Sigmoid colon (tissue), 7 donors: ENCODE results near the gene CTXND1. TPM values are rescaled to one million over a fixed set of nuclear protein-coding genes. Genes with fewer than 3 reads are reported as not detected.

ENCODE experiments used
- DNase-seq: peaks from one replicate; pipeline ENCODE4 v3.0.0-alpha.2; 2019
- H3K27ac ChIP-seq, 4 donors: fragments of 200-600 bp; sonication (generic); one replicate each; pipeline ENCODE4 v1.5.1; 2016 to 2019; ENCODE audit warnings: mild to moderate bottlenecking in 1 of 4
- H3K27me3 ChIP-seq, 3 donors: fragments of 200-600 bp; sonication (generic); one replicate each; pipeline ENCODE4 v1.5.1; 2019; ENCODE audit warnings: mild to moderate bottlenecking in 1 of 3
- H3K36me3 ChIP-seq, 4 donors: fragments of 200-600 bp; sonication (generic); one replicate each; pipeline ENCODE4 v1.5.1; 2016 to 2019
- H3K4me1 ChIP-seq, 4 donors: fragments of 200-600 bp; sonication (generic); one replicate each; pipeline ENCODE4 v1.5.1; 2017 to 2019
- H3K4me3 ChIP-seq, 4 donors: fragments of 200-600 bp; sonication (generic); one replicate each; pipeline ENCODE4 v1.5.1; 2017 to 2019; ENCODE audit warnings: mild to moderate bottlenecking in 2 of 4, moderate library complexity in 1 of 4
- H3K9me3 ChIP-seq, 4 donors: fragments of 200-600 bp in 3 of 4; sonication (generic) in 3 of 4; one replicate each; pipeline versions ENCODE4 v1.5.1 to v1.6.1; 2013 to 2019
- CTCF ChIP-seq, 4 experiments: fragments of 450-650 bp in 3 of 4; fragments of 200-600 bp in 1 of 4; IDR thresholded peaks; one replicate each; pipeline ENCODE4 v1.5.1; 2016 to 2019; ENCODE audit warnings: antibody characterized with exemption in 4 of 4, mild to moderate bottlenecking in 3 of 4, moderate library complexity in 2 of 4
- EP300 ChIP-seq, 4 donors: sonication (generic); formaldehyde crosslinking; IDR thresholded peaks; one replicate each; pipeline ENCODE4 v1.6.1; 2017; ENCODE audit warnings: antibody characterized with exemption in 4 of 4
- POLR2A ChIP-seq, 2 donors: fragments of 450-650 bp; IDR thresholded peaks; one replicate each; pipeline ENCODE4 v1.6.1; 2016; ENCODE audit warnings: antibody characterized with exemption in 2 of 2, mild to moderate bottlenecking in 2 of 2, moderate library complexity in 2 of 2
- POLR2AphosphoS5 ChIP-seq, 4 donors: sonication (generic); formaldehyde crosslinking; IDR thresholded peaks; one replicate each; pipeline ENCODE4 v1.6.1; 2017; ENCODE audit warnings: antibody characterized with exemption in 4 of 4
- WGBS, 2 donors: extraction: QIAGEN DNeasy Blood & Tissue Kit; methylation state at CpG; one replicate each; pipeline ENCODE4 v1.1.7; 2013; 5-methylcytosine and 5-hydroxymethylcytosine counted together
- intact Hi-C: fragments of 100-400 bp; cut with DNase I; formaldehyde crosslinking; loops from one replicate; pipeline ENCODE4 v1.15.1; 2023
- polyA plus RNA-seq, 3 donors: library from polyadenylated mRNA; stranded (reverse); fragments of 200-250 nt; gene quantifications; one replicate each; pipeline ENCODE4 v1.2.3, GENCODE V29; 2013
- total RNA-seq, 4 donors: library from RNA; depleted of rRNA; stranded (reverse); fragments of >200 nt; gene quantifications; one replicate each; pipeline ENCODE4 v1.1.0, GENCODE V29; 2016
- donor health status: healthy with polysubstance abuse.
- donor health status: Bipolar disorder and iron deficiency.
- donor health status: healthy.

Gene CTXND1
- total and polyA plus RNA-seq, 7 donors: 0.16 to 0.71 (median 0.55) TPM

DNA sequence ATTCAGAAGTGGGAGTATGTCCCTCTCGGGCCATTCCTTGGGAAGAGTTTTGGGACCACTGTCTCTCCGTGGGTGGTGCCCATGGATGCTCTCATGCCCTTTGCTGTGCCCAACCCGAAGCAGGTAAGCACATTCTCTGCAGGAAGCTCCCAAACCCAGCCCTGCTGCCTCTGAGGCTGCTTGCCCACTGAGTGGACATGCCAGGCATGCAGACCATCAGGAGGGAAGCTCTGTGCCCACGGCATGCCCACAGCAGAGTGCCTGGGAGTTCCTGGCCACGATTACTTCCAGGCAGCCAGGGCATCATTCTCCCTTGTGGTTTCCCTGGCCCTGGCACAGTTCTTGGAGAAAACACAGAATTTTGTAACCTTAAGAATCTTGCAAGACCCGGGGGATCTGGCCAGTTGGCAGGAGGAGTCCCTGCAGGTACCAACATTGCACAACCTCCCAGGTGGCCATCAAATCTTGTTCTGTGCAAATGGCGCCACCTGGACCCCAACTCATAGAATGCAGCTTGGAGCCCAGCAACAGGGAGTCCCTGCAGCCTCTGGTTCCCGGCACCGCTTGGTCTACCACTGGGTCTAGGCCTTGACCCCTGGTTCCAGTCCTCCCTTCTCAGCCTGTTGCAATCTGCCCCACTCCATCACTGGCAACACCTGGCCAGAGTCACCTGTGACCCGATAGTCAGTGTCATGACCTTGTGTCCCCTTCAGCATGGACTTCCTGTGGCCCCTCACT, 78.8 kb downstream of the CTXND1 start:
- Histone ChIP-seq H3K27me3 (no peaks in the 10 kb centered on the region), H3K4me1 (peaks cover 0 to 19% (median 6%) of the 10 kb centered on the region in 4 donors), H3K27ac (no peak overlapping the region), H3K36me3 (peaks cover 0 to 9% (median 2%) of the 10 kb centered on the region in 4 donors), H3K4me3 (no peak overlapping the region), H3K9me3 (no peaks in the 10 kb centered on the region)
- whole genome bisulfite sequencing, 2 donors: 68 to 73% methylated on average over 10 of the region's 10 CpGs
- peak; percentile 82 for DNase-seq
- intact Hi-C loops: loop anchor here (5.0 kb wide), 1 partner anchor 791 kb away; no protein-coding TSS in a partner anchor
- peak in 3 of 4 experiments; percentile 50 to 65 (median 52) for TF ChIP-seq CTCF (IDR thresholded peaks at IDR 0.05)
- TF ChIP-seq POLR2A (IDR thresholded peaks at IDR 0.05): no peak
- TF ChIP-seq EP300 (IDR thresholded peaks at IDR 0.05): no peak
- no peak for TF ChIP-seq POLR2AphosphoS5 (IDR thresholded peaks at IDR 0.05)

DNA sequence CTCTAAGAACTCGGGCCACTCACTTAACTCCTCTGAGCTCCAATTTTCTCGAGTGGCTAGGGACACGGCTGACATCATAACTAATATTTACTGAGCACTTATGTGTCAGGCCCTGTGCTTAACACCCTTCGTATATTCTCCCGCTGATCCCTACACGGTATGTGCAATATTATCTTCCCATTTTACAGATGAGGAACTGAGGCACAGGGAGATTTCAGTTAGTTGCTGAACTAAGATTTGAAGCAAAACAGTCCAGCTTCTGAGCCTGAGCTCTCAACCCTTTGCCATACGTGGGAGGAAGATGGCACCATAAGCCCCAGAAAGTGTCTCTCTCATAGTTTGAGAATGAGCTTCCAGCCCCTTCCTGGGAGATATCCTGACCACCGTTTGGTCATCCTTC, 79.6 kb downstream of the CTXND1 start:
- peaks cover 0 to 13% (median 2%) of the 10 kb centered on the region in 4 donors for H3K36me3 ChIP-seq
- no peak for TF ChIP-seq EP300 (IDR thresholded peaks at IDR 0.05)

DNA sequence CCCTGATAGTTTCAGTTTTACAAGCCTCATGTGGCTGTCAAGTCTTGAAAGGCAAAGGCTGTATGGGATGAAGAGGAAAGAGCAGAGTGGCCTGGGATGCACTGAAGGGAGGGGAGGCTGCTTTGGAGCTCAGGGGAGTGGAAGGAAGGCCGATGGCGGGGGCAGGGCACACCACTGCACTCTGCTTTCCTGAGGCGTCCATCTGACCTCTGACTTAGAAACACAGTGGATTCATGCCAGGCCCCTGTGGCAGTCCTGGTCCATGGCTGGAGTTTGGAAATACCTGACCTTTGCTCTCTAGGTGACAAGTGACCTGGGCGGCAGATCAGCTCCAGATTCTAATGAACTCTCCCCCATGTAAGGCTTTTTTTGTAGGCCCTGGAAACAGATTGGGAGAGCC, 80.2 kb downstream of the CTXND1 start:
- H3K4me3 ChIP-seq: no peak overlapping the region
- H3K4me1 ChIP-seq: peaks cover 0 to 19% (median 6%) of the 10 kb centered on the region in 4 donors
- H3K27ac ChIP-seq: no peak overlapping the region
- peaks cover 0 to 13% (median 2%) of the 10 kb centered on the region in 4 donors for H3K36me3 ChIP-seq
- no peak for DNase-seq
- intact Hi-C loops: loop anchor here (5.0 kb wide), 1 partner anchor 789 kb away; no protein-coding TSS in a partner anchor
- H3K9me3 ChIP-seq: no peaks in the 10 kb centered on the region
- no peak for TF ChIP-seq POLR2A (IDR thresholded peaks at IDR 0.05)
- TF ChIP-seq POLR2AphosphoS5 (IDR thresholded peaks at IDR 0.05): no peak
- TF ChIP-seq EP300 (IDR thresholded peaks at IDR 0.05): no peak
- no peak for TF ChIP-seq CTCF (IDR thresholded peaks at IDR 0.05)
- no peaks in the 10 kb centered on the region for H3K27me3 ChIP-seq
- WGBS, 2 donors: 84 to 90% methylated on average over 4 of the region's 4 CpGs

More for the DNA sequence above, 79.6 kb downstream of the CTXND1 start:
- no peak for DNase-seq
- no peaks in the 10 kb centered on the region for H3K27me3 ChIP-seq
- intact Hi-C loops: loop anchor here (5.0 kb wide), 1 partner anchor 790 kb away; no protein-coding TSS in a partner anchor
- no peak overlapping the region for H3K27ac ChIP-seq
- H3K4me3 ChIP-seq: no peak overlapping the region
- WGBS, 2 donors: 82 to 90% methylated on average over 8 of the region's 8 CpGs
- H3K9me3 ChIP-seq: no peaks in the 10 kb centered on the region
- peaks cover 0 to 19% (median 6%) of the 10 kb centered on the region in 4 donors for H3K4me1 ChIP-seq

DNA sequence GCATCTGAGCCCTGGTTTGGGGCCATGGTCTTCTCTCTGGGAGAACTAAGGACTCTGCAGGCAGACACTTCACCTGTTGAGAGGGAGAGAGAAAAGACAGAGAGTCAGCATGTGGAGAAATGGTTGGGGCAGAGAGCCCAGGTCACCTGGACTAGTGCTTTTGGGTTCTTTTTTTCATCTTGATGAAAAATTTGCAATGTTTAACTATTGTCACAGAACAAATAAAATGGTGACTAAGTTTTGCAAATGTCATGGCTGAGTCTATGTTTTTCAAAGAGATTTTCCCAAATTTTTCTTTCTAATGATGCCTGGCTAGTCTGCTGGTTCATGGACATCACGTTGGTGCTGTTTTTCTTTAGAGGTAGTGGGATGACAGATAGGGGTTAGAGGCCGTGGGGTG, 81.4 kb downstream of the CTXND1 start:
- H3K36me3 ChIP-seq: peaks cover 0 to 13% (median 2%) of the 10 kb centered on the region in 4 donors
- no peak for TF ChIP-seq POLR2AphosphoS5 (IDR thresholded peaks at IDR 0.05)
- no peak for TF ChIP-seq CTCF (IDR thresholded peaks at IDR 0.05)
- TF ChIP-seq EP300 (IDR thresholded peaks at IDR 0.05): no peak
- TF ChIP-seq POLR2A (IDR thresholded peaks at IDR 0.05): no peak
- no peaks in the 10 kb centered on the region for H3K27me3 ChIP-seq
- no peaks in the 10 kb centered on the region for H3K9me3 ChIP-seq
- intact Hi-C loops: loop anchor here (5.0 kb wide), 1 partner anchor 788 kb away; no protein-coding TSS in a partner anchor
- peak; percentile 10 for DNase-seq
- H3K4me1 ChIP-seq: peaks cover 0 to 19% (median 6%) of the 10 kb centered on the region in 4 donors
- H3K4me3 ChIP-seq: no peak overlapping the region
- H3K27ac ChIP-seq: no peak overlapping the region
- 97% methylated on average over 2 of the region's 2 CpGs for WGBS, 2 donors

DNA sequence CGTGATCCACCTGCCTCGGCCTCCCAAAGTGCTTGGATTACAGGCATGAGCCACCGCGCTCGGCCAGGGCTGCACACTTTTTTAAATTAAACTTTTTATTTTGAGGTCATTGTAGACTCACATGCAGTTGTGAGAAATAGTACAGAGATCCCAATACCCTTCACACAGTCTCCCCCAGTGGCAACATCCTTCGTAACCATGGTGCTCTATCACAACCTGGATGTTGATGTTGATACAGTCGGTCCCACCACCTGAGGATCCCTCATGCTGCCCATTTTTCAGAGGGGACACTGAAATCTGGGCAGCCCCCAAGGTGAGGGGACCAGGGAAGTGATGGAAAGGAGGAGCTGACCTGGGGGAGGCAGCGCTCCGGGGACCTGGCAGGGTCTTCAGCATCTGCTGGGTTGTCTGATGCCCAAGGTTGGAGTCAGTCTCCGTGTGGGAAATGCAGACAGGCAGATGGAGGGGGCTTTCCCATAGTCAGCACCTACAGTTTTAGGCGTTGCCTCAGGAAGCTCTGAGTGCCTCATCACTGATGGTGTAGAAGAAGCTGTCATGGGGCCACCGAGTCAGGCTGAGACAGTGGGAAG, 82.2 kb downstream of the CTXND1 start:
- no peak overlapping the region for H3K27ac ChIP-seq
- intact Hi-C loops: loop anchor here (5.0 kb wide), 1 partner anchor 788 kb away; no protein-coding TSS in a partner anchor
- WGBS, 2 donors: 96 to 97% methylated on average over 12 of the region's 12 CpGs
- TF ChIP-seq POLR2A (IDR thresholded peaks at IDR 0.05) (no peak), POLR2AphosphoS5 (IDR thresholded peaks at IDR 0.05) (no peak), EP300 (IDR thresholded peaks at IDR 0.05) (no peak), CTCF (IDR thresholded peaks at IDR 0.05) (no peak)
- H3K9me3 ChIP-seq: no peaks in the 10 kb centered on the region
- peaks cover 0 to 9% (median 0%) of the 10 kb centered on the region in 4 donors for H3K36me3 ChIP-seq
- no peak overlapping the region for H3K4me3 ChIP-seq
- peak; percentile 5 for DNase-seq
- H3K4me1 ChIP-seq: peaks cover 0 to 18% (median 6%) of the 10 kb centered on the region in 4 donors
- H3K27me3 ChIP-seq: no peaks in the 10 kb centered on the region
